Stimulated activated CD8-positive, alpha-beta memory T cell treated with anti-CD3 and anti-CD28 coated beads, Interleukin-4, amount 100 ng/mL, for 1 hour (primary cell): ENCODE measurements around the gene DENND11.

Source experiments
- DNase-seq, 2 donors: peaks; one replicate each; pipeline ENCODE4 v3.0.0-alpha.2; 2020; ENCODE audit warnings: low read depth in 2 of 2, low spot score in 1 of 2

Gene DENND11

GRCh38 chr7:141702047-141702567 lies at the start of gene DENND11:
DENND11 (minus strand) TSS chr7:141702166; CDS start chr7:141702153, 13 bp downstream.
- peak; percentile 5 to 9 for DNase-seq

- no peak for DNase-seq
These were observed 46.4 kb upstream of the DENND11 start for GRCh38 chr7:141748396-141748795.

- no peak for DNase-seq
These were observed 42.2 kb upstream of the DENND11 start for GRCh38 chr7:141744131-141744530.

- no peak for DNase-seq
These were observed 40.3 kb upstream of the DENND11 start for GRCh38 chr7:141742229-141742628.

GRCh38 chr7:141739250-141739649 lies 37.3 kb upstream of the DENND11 start:
- DNase-seq, result no peak

- no peak for DNase-seq
These were observed 36.6 kb upstream of the DENND11 start for GRCh38 chr7:141738592-141739013.

- peak; percentile 70 to 80 for DNase-seq
These were observed 36.0 kb upstream of the DENND11 start, which contains the start of gene SSBP1 for GRCh38 chr7:141737836-141738591. SSBP1 (plus strand) TSS chr7:141738358; CDS start chr7:141739167, 809 bp downstream.

- DNase-seq, result no peak
These were observed 35.3 kb upstream of the DENND11 start for GRCh38 chr7:141737118-141737835.

GRCh38 chr7:141731476-141732149 lies 29.6 kb upstream of the DENND11 start:
- no peak for DNase-seq

GRCh38 chr7:141729020-141729419 lies 27.1 kb upstream of the DENND11 start:
- DNase-seq, result no peak

GRCh38 chr7:141722529-141722928 lies 20.6 kb upstream of the DENND11 start:
- no peak for DNase-seq

GRCh38 chr7:141717450-141717849 lies 15.5 kb upstream of the DENND11 start:
- DNase-seq, result no peak

- DNase-seq, result no peak
These were observed 14.1 kb upstream of the DENND11 start for GRCh38 chr7:141715794-141716689.

- DNase-seq, result no peak
These were observed 13.1 kb upstream of the DENND11 start for GRCh38 chr7:141715018-141715417.

- DNase-seq, result no peak
These were observed 12.6 kb upstream of the DENND11 start for GRCh38 chr7:141714571-141714970.

- no peak for DNase-seq
These were observed 11.9 kb upstream of the DENND11 start for GRCh38 chr7:141713890-141714289.

- DNase-seq, result no peak
These were observed 10.8 kb upstream of the DENND11 start for GRCh38 chr7:141712603-141713255.

- no peak for DNase-seq
These were observed 8.3 kb upstream of the DENND11 start for GRCh38 chr7:141710301-141710700.

GRCh38 chr7:141709749-141710148 lies 7.8 kb upstream of the DENND11 start:
- DNase-seq, result no peak

GRCh38 chr7:141709318-141709717 lies 7.4 kb upstream of the DENND11 start:
- no peak for DNase-seq
